Measurements from ENCODE around the gene HTD2. TPM values are rescaled to one million over a fixed set of nuclear protein-coding genes. Genes with fewer than 3 reads are reported as not detected.

HTD2 gene
- total RNA-seq, 1 donor from 2014 or later = 6.3 TPM

DNA sequence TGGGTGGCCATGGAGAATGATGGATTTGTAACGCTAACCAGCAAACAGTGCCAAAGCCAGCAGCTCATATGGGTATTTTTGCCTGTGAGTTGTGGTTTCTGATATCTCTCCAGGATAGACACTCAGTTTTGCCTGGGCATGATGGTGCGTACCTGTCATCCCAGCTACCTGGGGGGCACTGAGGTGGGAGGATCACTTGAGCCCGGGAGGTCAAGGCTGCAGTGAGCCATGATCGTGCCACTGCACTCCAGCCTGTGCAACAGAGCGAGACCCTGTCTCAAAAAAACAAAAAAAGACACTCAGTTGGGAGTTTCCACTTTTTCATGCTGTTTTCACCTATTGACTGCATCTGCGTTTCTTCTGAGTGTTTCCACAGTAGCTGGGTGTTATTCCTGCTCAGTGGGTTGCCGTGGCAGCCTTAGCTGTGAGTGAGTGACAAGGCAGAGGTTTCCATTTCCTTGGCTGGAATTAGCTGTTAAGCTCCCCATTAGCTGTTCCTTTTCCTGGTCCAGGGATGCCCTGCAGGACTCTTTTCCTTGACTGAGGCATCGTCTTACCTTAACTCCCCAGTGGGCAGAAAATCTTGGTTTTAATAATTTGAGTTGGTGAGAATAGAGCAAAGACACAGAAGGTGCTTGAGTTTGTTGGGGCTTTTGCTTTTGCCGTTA, 14.5 kb upstream of the HTD2 start:
- intact Hi-C loops (cut with micrococcal nuclease) = no loop called here

DNA sequence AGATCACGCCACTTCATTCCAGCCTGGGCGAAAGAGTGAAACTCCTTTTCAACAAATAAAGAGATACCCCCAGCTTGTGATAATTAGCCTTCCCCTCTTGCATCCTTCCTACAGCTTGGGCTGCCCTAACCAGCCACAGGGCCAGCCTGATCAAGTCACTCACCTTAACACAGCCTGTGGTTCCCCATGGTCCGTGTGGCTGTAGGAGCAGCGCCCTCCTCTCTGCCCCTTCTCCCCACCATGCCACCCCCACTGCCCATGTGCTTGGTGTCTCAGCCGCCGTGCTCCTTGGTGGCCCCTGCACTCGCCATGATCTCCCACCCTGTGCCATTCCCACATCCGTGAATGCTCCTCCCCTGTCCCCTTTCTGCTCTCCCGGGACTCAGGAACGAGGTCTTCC, 13.5 kb upstream of the HTD2 start:
- intact Hi-C loops (cut with micrococcal nuclease) = no loop called here

DNA sequence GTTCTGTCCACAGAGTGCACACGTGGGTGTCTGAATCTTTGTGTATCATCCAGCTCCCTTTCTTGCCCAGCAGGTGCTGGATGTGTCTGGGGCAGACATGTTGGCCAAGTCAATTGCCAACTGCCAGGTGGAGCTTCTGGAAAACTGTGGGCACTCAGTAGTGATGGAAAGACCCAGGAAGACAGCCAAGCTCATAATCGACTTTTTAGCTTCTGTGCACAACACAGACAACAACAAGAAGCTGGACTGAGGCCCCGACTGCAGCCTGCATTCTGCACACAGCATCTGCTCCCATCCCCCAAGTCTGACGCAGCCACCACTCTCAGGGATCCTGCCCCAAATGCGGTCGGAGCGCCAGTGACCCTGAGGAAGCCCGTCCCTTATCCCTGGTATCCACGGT, 12.8 kb upstream of the HTD2 start:
- intact Hi-C loops (cut with micrococcal nuclease) = no loop called here

DNA sequence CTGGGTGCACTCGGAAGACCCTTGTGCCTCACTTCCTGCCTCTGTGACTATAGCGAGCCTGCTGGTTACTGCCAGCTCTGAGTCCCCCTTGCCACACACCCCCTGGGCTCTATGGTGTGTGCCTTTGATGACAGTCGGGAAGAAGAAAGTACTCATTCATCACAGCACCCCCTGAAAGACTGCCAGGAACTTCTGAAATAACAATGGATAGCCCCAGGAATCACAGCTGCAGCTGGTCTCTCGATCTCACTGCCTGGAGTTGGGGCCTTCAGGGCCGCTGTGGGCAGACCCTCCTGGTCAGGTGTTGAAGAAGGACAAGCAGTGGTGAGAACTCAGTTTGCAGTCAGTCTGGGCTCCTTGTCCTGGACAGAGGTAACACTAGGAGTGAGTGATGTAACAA, 10.1 kb upstream of the HTD2 start:
- intact Hi-C loops (cut with micrococcal nuclease) = no loop called here

DNA sequence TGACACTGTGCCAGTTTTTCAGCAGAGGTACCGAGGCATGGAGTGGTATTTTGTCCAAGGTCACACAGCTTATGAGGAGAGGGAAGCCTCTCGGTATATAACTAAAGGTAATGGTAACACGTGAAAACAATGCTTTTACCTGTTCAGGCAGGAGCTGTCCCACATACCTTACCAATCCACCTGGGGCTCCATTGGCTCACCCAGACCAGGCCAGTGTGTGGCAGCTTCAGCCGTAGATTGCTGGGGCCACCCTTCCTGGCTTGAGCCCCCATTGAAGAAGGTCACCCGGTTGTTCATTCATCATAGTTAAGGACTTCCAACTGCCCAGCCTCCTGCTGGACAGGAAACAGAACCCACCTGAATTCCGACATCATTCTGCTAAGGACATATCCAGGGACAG, 9.5 kb upstream of the HTD2 start:
- intact Hi-C loops (cut with micrococcal nuclease) = no loop called here

DNA sequence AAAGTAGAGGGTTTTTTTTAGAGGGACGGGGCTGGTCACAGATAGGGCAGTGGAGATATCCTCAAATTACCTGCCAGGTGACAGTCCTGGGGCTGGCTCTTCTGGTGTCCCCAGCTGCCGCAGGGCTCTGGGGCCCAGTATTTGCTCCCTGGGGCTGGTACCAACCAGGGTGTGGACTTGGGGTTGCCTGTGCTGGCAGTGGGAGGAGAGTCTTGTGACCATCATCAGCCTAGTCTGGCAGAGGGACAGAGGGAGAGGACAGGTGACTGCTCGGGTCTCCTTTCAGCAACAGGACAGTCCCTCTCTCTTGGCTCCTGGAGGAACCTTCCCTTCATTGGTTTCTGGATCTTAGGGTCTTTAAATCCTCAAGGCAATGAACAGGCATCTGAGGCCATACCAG, 8.1 kb upstream of the HTD2 start:
- intact Hi-C loops (cut with micrococcal nuclease) = no loop called here

DNA sequence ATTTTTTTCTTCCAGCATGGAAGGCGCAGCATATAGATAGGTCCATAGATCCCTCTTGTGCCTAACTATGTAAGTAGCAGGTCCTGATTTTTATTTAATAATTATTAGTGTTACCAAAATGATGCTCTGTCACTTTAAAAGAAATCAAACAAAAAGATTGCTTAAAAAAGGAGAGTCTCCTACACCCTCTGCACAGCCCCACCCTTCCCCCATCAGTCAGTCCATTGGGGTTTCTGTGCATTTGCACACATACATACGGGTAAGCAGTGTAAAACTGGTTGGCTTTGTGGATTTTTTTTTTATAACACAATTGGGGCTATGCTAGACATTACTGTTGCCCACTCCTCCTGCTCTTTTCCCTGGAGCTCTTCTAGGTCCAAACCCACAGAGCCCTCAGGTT, 7.2 kb upstream of the HTD2 start:
- intact Hi-C loops (cut with micrococcal nuclease) = no loop called here

DNA sequence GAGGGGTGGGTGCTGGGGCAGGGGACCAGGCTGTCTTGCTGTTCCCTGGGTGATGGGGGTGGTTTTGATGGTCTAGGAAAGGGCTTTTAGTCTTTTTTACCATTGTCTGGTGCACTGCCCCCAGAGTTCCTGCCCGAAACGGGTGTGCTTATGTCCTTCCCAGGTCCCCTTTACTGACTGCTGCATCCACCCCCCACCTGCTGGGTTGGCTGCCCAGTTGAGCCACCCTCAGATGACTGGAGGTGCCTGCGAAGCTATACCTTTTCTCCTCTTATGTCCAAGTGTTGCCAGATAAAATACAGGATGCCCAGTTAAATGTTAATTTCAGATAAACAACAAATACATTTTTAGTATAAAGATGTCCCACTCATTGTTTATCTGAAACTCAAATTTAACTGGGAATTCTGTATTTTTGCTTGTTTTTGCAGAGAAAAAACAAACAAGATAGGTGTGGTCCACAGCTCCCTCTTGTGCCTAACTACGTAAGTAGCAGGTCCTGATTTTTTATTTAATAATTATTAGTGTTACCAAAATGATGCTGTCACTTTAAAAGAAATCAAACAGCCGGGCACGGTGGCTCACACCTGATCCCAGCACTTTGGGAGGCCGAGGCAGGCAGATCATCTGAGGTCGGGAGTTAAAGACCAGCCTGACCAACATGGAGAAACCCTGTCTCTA, 6.3 kb upstream of the HTD2 start:
- intact Hi-C loops (cut with micrococcal nuclease) = loop anchor here (1.0 to 10.0 kb wide), 3 partner anchors 113 to 605 kb away; partner anchors contain the start of gene DENND6A

DNA sequence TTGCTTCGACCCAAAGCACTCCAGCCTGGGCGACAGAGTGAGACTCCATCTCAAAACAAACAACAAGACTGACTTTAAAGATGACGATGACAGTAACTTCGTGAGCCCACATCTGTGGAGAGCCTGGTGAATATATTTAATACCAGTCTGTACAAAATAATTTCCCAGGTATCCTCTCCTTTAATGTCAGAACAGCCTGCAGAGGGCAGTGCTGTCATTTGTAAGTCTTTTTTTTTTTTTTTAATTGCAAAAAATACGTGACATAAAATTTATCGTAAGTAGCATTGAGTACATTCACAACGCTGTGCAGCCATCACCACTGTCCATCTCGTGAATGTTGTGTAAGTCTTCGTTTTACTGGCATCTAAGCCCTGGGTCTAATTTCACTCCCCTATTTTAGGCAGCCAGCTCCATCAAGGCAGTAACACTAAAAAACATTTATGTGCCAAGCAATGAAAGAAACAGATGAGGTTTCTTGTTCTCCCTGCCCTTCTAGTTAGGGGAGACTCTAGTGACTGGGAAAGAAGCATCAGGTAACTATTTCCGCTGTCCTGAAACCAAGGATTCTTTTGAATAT, 1.4 kb downstream of the HTD2 start:
- intact Hi-C loops (cut with micrococcal nuclease) = loop anchor here (1.0 to 10.0 kb wide), 9 partner anchors 107 to 1079 kb away; partner anchors contain the start of genes DENND6A, PDE12 and SLMAP

DNA sequence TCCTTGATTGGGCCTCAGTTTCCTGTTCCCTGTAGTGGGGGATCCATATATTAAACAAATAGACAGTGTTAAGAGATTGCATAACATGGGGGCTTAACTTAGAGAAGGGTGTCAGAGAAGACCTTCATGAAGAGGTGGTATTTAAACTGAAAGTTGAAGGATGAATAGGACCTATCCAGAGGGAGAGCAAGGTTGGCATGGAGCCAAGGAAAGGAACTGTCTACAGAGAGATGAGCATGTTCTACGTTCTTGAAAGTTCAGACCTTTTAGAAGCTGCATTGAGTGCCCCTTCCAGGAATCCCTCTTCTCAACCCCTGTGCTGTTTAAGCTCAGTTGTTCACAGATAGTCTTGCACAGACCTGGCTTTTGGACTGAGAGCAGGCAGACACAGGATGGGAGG, 2.4 kb downstream of the HTD2 start:
- intact Hi-C loops (cut with micrococcal nuclease) = loop anchor here (5.0 to 10.0 kb wide), 3 partner anchors 274 to 751 kb away; partner anchors contain the start of genes DENND6A and PDE12

DNA sequence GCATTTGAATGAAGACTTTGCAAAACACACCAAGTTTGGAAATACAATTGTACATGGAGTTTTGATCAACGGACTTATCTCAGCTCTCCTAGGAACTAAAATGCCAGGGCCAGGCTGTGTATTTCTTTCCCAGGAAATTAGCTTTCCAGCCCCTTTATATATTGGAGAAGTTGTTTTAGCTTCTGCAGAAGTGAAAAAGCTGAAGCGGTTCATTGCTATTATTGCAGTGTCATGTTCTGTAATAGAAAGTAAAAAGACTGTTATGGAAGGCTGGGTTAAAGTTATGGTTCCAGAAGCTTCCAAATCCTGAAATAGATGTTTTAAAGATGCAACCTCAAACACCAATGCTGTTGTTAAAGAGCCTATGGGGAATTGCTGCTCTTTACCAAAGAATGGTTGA, 11.5 kb downstream of the HTD2 start:
- intact Hi-C loops (cut with micrococcal nuclease) = no loop called here

DNA sequence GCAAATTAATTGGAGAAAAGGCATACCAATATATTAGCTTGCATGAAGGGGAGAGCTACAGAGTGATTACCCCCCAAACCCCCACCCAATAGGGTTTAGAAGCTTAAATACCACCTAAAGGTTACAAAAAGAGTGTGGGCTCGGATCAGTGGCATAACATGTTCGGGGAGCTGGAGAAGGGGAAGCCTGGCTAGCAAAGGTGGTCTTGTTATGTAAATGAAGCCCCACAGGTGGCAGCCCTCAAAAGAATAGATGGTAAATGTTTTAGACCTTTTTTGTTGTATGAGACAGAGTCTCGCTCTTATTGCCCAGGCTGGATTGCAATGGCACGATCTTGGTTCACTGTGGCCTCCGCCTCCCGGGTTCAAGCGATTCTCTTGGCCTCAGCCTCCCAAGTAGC, 15.5 kb downstream of the HTD2 start:
- intact Hi-C loops (cut with micrococcal nuclease) = loop anchor here (1.0 kb wide), 8 partner anchors 11 to 309 kb away; partner anchors contain the start of genes HTD2, PDHB, PXK and RPP14

DNA sequence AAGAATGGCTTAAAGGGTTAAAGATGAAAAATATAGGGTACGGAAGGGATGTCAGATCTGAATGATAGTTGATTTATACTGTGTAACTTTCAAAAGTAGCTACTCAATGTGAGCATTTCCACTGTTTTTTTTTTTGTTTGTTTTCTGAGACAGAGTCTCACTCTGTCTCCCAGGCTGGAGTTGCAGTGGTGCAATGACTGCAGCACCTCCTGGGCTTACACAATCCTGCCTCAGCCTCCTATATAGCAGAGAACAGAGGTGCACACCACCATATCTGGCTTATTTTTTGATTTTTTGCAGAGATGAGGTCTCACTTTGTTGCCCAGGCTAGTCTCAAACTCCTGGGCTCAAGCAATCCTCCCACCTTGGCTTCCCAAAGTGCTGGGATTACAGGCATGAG, 16.5 kb downstream of the HTD2 start:
- intact Hi-C loops (cut with micrococcal nuclease) = no loop called here

DNA sequence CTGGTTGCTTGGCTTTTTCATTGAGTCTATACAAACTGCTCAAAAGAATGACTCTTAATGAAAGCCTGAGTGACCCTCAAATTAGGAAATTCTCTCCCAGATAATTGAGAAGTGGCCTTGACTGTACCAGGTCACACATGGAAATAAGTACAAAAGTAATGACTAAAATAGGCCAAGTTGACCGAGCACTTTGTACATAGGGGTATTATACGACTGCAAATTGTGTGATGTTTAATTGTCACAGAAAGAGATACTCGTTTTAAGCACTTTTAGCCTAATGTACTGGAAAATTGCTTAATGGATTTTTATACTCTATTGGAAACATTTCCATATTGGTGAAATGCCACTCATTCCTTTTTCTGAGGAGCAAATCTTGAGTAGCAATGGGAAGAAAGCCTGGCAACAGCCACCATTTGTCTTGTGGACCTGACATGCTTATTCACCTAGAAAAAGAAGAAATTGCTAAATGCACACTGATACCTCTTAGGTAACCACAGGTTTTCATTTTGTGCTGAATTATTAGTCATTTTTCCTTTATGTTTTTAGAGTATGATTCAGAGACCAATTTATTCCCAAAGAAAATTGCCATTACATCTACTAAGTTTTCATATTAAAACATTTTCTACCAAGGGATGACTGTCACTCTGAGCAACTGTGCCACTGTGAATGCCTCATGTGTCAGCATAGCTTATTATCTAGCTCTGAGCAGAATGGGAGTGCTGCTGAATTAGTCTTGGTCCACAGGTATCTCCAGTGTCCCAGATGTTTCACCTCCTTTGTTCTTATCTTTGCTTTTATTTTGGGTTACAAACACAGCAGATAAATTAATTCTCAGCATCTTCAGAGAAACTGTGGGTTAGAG, 17.4 kb downstream of the HTD2 start:
- intact Hi-C loops (cut with micrococcal nuclease) = no loop called here

DNA sequence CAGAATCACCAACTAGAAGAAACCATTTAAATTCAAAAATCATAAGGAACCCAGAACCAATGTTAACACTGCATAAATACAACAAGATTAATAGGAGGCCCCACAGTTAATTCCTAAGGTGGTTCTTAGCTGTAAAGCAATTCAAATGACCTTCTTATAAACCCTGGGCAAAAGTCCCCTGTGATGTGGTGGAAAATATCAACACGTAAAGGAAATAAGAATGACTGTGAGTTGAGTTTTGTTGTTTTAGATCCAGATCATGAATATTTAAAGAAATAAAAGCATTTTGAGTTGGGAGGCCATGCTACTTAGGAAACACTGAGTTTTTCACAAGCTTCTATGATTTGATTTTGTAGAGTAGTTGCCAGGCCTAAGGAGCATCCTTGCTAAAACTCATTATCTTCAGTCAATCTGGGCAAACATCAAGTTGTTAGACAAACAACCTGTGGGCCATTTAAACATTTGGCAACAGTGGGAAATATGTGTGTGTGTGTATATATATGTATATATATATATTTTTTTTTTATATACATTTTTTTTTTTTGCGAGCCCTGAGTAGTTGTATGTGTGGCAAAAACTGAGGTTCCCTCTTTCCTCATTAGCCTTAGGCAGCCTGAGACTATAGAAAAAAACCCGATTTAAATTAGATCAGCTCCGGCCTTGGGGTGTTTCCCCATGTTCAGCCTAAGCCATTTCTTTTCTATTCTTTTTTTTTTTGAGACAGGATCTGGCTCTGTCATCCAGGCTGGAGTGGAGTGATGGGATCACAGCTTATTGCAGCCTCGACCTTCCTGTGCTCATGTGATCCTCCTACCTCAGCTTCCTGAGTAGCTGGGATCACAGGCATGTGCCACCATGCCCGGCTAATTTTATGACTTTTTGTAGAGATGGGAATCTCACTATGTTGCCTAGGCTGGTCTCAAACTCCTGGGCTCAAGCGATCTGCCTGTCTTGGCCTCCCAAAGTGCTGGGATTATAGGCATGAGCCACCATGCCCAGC, 18.4 kb downstream of the HTD2 start:
- intact Hi-C loops (cut with micrococcal nuclease) = no loop called here

DNA sequence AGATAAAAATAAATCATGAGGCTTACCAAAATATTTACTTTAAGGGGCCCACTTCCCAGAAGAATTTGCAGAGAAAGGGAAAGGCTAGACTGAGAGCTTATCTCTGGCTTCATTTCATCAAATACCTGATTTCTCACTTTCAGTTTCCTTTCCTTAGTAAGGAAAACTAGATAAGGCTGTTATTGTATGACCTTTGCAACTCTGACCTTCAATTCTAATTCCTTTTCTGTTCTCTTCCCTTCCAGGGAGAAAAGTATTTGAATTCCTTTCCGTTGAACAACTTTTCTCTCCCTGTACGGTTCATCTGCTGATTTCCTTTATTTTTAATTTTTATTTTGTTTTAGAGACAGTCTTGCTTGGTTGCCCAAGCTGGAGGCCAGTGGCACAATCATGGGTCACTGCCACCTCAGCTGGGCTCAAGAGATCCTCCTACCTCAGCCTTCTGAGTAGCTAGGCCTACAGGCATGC, 19.2 kb downstream of the HTD2 start:
- intact Hi-C loops (cut with micrococcal nuclease) = no loop called here

DNA sequence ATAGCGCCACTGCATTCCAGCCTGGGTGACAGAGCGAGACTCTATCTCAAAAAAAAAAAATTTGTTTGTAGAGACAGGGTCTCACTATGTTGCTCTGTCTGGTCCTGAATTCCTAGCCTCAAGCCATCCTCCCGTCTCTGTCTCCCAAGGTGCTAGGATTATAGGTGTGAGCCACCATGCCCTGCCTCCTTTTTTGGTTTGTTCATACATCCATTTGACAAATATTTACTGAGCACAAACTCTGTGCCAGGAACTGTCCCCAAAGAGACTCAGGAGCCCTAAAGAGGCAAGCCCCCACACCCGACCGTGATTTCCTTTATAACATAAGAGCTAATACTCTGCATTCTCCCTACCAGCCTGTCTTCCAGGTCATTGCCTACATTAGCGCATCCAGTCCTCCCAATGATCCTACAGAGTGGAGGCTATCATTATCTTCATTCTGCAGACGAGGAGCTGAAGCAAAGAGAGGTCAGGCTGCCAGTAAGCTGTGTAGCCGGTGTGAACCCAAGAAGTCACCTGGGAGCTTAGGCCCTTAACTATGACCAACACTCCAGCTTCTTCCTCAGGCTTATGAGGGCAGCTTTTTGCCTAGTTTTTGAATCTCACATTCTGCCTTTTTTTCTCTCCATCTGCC, 20.1 kb downstream of the HTD2 start:
- intact Hi-C loops (cut with micrococcal nuclease) = no loop called here

DNA sequence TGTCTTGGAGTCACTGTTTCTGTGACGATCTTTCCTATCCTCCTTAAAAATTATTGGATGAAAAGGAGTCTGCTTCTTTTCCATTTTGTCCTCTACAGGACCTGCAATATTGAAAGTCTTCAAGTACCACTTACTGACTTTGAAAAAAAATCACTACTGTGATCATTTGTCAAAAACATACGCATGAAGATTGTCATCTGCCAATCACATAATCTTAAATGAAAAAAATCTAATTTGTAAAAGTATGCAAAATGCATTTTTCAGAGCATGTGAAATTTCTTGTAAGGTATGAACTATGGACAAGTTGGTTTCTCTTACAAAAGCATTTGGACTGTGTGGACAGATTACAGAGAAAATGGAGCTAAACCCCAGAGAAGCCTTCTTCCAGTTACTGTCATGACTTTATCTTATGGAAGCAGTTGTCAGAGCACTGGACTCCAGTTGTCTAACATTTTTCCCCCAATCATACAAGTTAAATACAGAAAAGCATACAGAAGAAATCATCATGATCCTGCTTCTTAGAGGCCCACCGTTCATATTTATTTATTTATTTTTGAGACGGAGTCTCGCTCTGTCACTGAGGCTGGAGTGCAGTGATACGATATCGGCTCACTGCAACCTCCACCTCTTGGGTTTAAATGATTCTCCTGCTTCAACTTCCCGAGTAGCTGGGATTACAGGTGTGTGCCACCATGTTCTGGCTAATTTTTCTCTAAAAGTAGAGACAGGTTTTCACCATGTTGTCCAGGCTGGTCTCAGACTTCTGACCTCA, 23.0 kb downstream of the HTD2 start:
- intact Hi-C loops (cut with micrococcal nuclease) = no loop called here

DNA sequence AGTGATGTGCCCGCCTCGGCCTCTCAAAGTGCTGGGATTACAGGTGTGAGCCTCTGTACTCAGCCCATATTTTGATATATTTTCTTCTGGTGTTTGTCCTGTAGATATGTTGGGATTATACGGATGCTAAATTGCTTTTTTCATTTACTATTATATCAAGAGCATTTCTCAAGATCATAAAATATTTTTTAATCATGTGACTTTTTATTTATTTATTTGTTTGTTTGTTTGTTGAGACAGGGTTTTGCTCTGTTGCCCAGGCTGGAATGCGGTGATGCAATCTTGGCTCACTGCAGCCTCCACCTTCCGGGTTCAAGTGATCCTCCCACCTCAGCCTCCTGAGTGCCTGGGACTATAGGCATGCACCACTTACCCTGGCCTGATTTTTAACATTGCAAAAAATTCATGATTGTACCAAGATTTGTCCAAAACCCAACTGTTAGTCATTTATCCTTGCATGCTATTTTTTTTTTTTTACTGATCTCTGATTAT, 23.6 kb downstream of the HTD2 start:
- intact Hi-C loops (cut with micrococcal nuclease) = loop anchor here (10.0 kb wide), 1 partner anchor 575 kb away; the partner anchor contains the start of gene SLMAP

All from T-helper 1 cell treated with Interleukin-12 subunit alpha and Interleukin-12 subunit beta and Interleukin-4 antibody, amounts not matched to agents 30 ng/mL and 1 ng/mL, for 36 hours (primary cell).